NCI-H526 (cell line): ENCODE measurements around the gene RPP25.

Experiments used
- DNase-seq, 2 experiments: peaks; one replicate each; lab custom pipeline; 2025; lab: John Stamatoyannopoulos, UW

RPP25 gene

GRCh38 chr15:74956648-74957475 is at the start of gene RPP25:
Gene RPP25, minus strand, starts transcription at chr15:74956772. Its CDS starts 189 bp downstream, at chr15:74956583.
- DNase-seq, result peak; percentile 48 to 89

GRCh38 chr15:75002398-75002797 is 45.8 kb upstream of the RPP25 start:
- no peak for DNase-seq

GRCh38 chr15:75001310-75001709 is 44.7 kb upstream of the RPP25 start:
- no peak for DNase-seq

- DNase-seq, result no peak
Observed at GRCh38 chr15:74997543-74997942, 41.0 kb upstream of the RPP25 start.

GRCh38 chr15:74997141-74997540 is 40.6 kb upstream of the RPP25 start:
- DNase-seq, result no peak

- DNase-seq, result peak; percentile 44 to 65
Observed at GRCh38 chr15:74995779-74996765, 39.5 kb upstream of the RPP25 start.

- DNase-seq, result peak; percentile 93 to 98
Observed at GRCh38 chr15:74995182-74995778, 38.7 kb upstream of the RPP25 start, which contains the start of gene SCAMP5. Gene SCAMP5, plus strand, starts transcription at chr15:74995563. Its CDS starts 16,277 bp downstream, at chr15:75011840.

- no peak for DNase-seq
Observed at GRCh38 chr15:74994685-74995084, 38.1 kb upstream of the RPP25 start.

- no peak for DNase-seq
Observed at GRCh38 chr15:74994236-74994635, 37.7 kb upstream of the RPP25 start.

GRCh38 chr15:74992619-74993018 is 36.0 kb upstream of the RPP25 start:
- no peak for DNase-seq

GRCh38 chr15:74989527-74989926 is 33.0 kb upstream of the RPP25 start:
- DNase-seq, result no peak

GRCh38 chr15:74988007-74988800 is 31.6 kb upstream of the RPP25 start:
- peak in 1 of 2 experiments; percentile 79 for DNase-seq

- no peak for DNase-seq
Observed at GRCh38 chr15:74983725-74984231, 27.2 kb upstream of the RPP25 start.

- no peak for DNase-seq
Observed at GRCh38 chr15:74982183-74982582, 25.6 kb upstream of the RPP25 start.

- DNase-seq, result no peak
Observed at GRCh38 chr15:74978503-74978902, 21.9 kb upstream of the RPP25 start.

GRCh38 chr15:74978077-74978476 is 21.5 kb upstream of the RPP25 start:
- no peak for DNase-seq

- no peak for DNase-seq
Observed at GRCh38 chr15:74977599-74977998, 21.0 kb upstream of the RPP25 start.

- DNase-seq, result no peak
Observed at GRCh38 chr15:74976159-74976558, 19.6 kb upstream of the RPP25 start.

- DNase-seq, result no peak
Observed at GRCh38 chr15:74967670-74968069, 11.1 kb upstream of the RPP25 start.

GRCh38 chr15:74964794-74965193 is 8.2 kb upstream of the RPP25 start:
- DNase-seq, result no peak

- DNase-seq, result no peak
Observed at GRCh38 chr15:74963213-74963612, 6.6 kb upstream of the RPP25 start.
